ENCODE results near the gene SKAP2. TPM values are rescaled to one million over a fixed set of nuclear protein-coding genes. Genes with fewer than 3 reads are reported as not detected.

SKAP2 gene
- total and polyA plus RNA-seq, 2 of the 13 experiments (the other 11 are each of a cell fraction or from before 2014, with no cell fraction given), result 3.6 to 12.9 TPM

DNA sequence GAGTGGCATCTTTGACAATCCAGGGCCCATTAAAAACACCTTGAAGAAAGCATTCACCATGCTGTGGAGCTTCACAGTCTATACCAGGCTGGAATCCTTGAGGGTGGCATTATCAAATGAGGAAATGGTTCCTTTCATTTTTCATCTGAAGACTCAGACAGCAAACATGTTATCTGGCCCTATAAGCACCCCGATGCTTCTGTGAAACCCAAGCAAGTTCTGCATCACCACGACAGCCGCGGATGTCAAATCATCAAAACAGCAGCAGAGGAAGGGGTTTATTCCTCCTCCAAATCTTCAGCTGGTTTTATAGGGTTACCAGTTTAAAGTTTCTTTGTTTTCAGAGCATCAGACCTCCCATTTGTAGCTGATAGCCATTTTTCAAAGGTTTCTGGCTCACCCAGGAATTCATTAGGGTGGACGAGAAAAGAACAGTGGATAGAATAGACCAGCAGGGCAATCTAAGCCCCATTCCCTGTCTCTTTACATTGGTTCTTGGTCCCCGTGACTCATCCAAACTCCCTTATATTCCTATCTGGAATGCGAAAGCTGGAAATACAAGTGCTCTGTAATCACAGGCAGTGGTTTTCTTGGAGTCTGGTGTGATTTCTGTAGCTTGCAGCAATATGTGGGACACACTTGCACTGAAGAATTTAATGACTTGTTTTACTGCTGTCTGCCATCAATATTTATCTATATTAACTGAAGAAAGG is 217.9 kb downstream of the SKAP2 start:
- no peaks in the 10 kb centered on the region for H3K9me3 ChIP-seq (ENCODE audit: low read length)
- no peak overlapping the region for H3K4me2 ChIP-seq (ENCODE audit: low read depth, low read length)
- no peaks in the 10 kb centered on the region for H4K20me1 ChIP-seq (ENCODE audit: insufficient read depth, low read length)
- no peak overlapping the region for H3K4me3 ChIP-seq (replicated peaks in 1 of 3; ENCODE audit: insufficient read depth in 1 of 3, low read depth in 2 of 3, low read length in 3 of 3)
- no peaks in the 10 kb centered on the region for H3K27me3 ChIP-seq (ENCODE audit: control insufficient read depth in 1 of 2, insufficient read depth in 2 of 2, low read length in 2 of 2)
- intact Hi-C loops (cut with micrococcal nuclease; ENCODE audit: unreplicated experiment) (no loop called here), in situ Hi-C loops (cut with HindIII; ENCODE audit: extremely low pct_ligation_motif_present, low pct_unique_long_range_greater_than_20kb) (no loop called here)
- no peak overlapping the region for H3K27ac ChIP-seq (ENCODE audit: extremely low read length, insufficient read depth, low read length)
- 76% methylated on average over 7 of the region's 7 CpGs for WGBS (ENCODE audit: low lambda C conversion rate)
- no peaks in the 10 kb centered on the region for H3K79me2 ChIP-seq (ENCODE audit: insufficient read depth, low read length)
- H3K9ac ChIP-seq (ENCODE audit: insufficient read depth, low read depth, low read length), result no peak overlapping the region
- no TSS peak for BruUV-seq (replicated peaks)
- CTCF ChIA-PET (ENCODE audit: low intra/inter-chr PET ratio, low total read pairs), result no interaction called here
- FAIRE-seq, result no peak
- TF ChIP-seq KAT7 (CRISPR knock-in tag; IDR thresholded peaks at IDR 0.05; ENCODE audit: borderline replicate concordance), result no peak
- TF ChIP-seq ZNF75D (CRISPR knock-in tag; IDR thresholded peaks at IDR 0.05; ENCODE audit: borderline replicate concordance), result no peak
- TF ChIP-seq ADNP (CRISPR knock-in tag; IDR thresholded peaks at IDR 0.05), result no peak
- TF ChIP-seq TARDBP (CRISPR knock-in tag; IDR thresholded peaks at IDR 0.05), result no peak
- TF ChIP-seq ZNF770 (CRISPR knock-in tag; IDR thresholded peaks at IDR 0.05), result no peak
- TF ChIP-seq KDM2A (CRISPR knock-in tag; IDR thresholded peaks at IDR 0.05; ENCODE audit: borderline replicate concordance, low read depth), result no peak
- TF ChIP-seq ZNF616 (CRISPR knock-in tag; IDR thresholded peaks at IDR 0.05; ENCODE audit: low read depth), result no peak
- no peak for TF ChIP-seq ZNF232 (CRISPR knock-in tag; IDR thresholded peaks at IDR 0.05; ENCODE audit: borderline replicate concordance)
- TF ChIP-seq ZNF530 (CRISPR knock-in tag; IDR thresholded peaks at IDR 0.05; ENCODE audit: low read depth), result no peak
- TF ChIP-seq JDP2 (CRISPR knock-in tag; IDR thresholded peaks at IDR 0.05; ENCODE audit: borderline replicate concordance), result no peak
- TF ChIP-seq RERE (CRISPR knock-in tag; IDR thresholded peaks at IDR 0.05; ENCODE audit: low read depth), result no peak
- TF ChIP-seq, protein P1, sequence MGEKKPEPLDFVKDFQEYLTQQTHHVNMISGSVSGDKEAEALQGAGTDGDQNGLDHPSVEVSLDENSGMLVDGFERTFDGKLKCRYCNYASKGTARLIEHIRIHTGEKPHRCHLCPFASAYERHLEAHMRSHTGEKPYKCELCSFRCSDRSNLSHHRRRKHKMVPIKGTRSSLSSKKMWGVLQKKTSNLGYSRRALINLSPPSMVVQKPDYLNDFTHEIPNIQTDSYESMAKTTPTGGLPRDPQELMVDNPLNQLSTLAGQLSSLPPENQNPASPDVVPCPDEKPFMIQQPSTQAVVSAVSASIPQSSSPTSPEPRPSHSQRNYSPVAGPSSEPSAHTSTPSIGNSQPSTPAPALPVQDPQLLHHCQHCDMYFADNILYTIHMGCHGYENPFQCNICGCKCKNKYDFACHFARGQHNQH (CRISPR knock-in tag; IDR thresholded peaks at IDR 0.05), result no peak
- TF ChIP-seq DR1 (CRISPR knock-in tag; IDR thresholded peaks at IDR 0.05), result no peak
- DNase-seq (ENCODE audit: low spot score), result no peak
- ATAC-seq, result no peak
- no peaks in the 10 kb centered on the region for H3K36me3 ChIP-seq (replicated peaks in 1 of 2; ENCODE audit: control insufficient read depth in 1 of 2, insufficient read depth in 2 of 2, low read length in 2 of 2)
- POLR2A ChIA-PET, result no interaction called here
- no peaks in the 10 kb centered on the region for H3K4me1 ChIP-seq (ENCODE audit: insufficient read depth, low read length)
- no peak overlapping the region for H2AFZ ChIP-seq (ENCODE audit: low read length)
